Measurements from ENCODE around the gene UFSP2. TPM values are rescaled to one million over a fixed set of nuclear protein-coding genes. Genes with fewer than 3 reads are reported as not detected.
"Not testable (repeated sequence)": the region's sequence is repeated elsewhere in the genome, so short reads cannot be mapped to it uniquely, and the experiment has no call there.

UFSP2 gene
- total RNA-seq, 4 donors from 2014 or later = 36.3 to 56.5 (median 40.1) TPM

GRCh38 chr4:185370268-185370949, 55.4 kb downstream of the UFSP2 start:
- intact Hi-C loops (cut with DNase I; ENCODE audit: low total_unique reads) = no loop called here

GRCh38 chr4:185369731-185370130, 56.0 kb downstream of the UFSP2 start:
- intact Hi-C loops (cut with DNase I; ENCODE audit: low total_unique reads) (no loop called here), in situ Hi-C loops (cut with MboI; ENCODE audit: low sequenced_read_pairs in 4 of 4) (no loop called here)
- no peak for TF ChIP-seq CTCF (IDR thresholded peaks at IDR 0.05 in 4 of 5, conservative IDR thresholded peaks at IDR 0.05 in 1 of 5)
- no peak for TF ChIP-seq POLR2A (IDR thresholded peaks at IDR 0.05)
- Histone ChIP-seq H3K4me3 (no peak overlapping the region), H3K27me3 (no peaks in the 10 kb centered on the region), H3K27ac (no peak overlapping the region), H3K4me1 (no peaks in the 10 kb centered on the region), H3K9me3 (no peaks in the 10 kb centered on the region), H3K36me3 (peaks cover 0 to 21% of the 10 kb centered on the region in 2 donors)
- no peak for ATAC-seq
- no peak for DNase-seq

More at GRCh38 chr4:185370268-185370949, 55.4 kb downstream of the UFSP2 start:
- ATAC-seq (no peak), DNase-seq (no peak)
- no peak overlapping the region for H3K4me3 ChIP-seq
- in situ Hi-C loops (cut with MboI; ENCODE audit: low sequenced_read_pairs in 4 of 4) = no loop called here
- no peaks in the 10 kb centered on the region for H3K9me3 ChIP-seq
- TF ChIP-seq CTCF (IDR thresholded peaks at IDR 0.05 in 4 of 5, conservative IDR thresholded peaks at IDR 0.05 in 1 of 5) = no peak
- no peak for TF ChIP-seq POLR2A (IDR thresholded peaks at IDR 0.05)
- no peaks in the 10 kb centered on the region for H3K4me1 ChIP-seq
- peaks cover 0 to 21% of the 10 kb centered on the region in 2 donors for H3K36me3 ChIP-seq
- no peak overlapping the region for H3K27ac ChIP-seq
- H3K27me3 ChIP-seq = no peaks in the 10 kb centered on the region

GRCh38 chr4:185364886-185365285, 60.9 kb downstream of the UFSP2 start:
- TF ChIP-seq POLR2A (IDR thresholded peaks at IDR 0.05) (no peak), CTCF (IDR thresholded peaks at IDR 0.05 in 4 of 5, conservative IDR thresholded peaks at IDR 0.05 in 1 of 5) (no peak)
- Histone ChIP-seq H3K4me1 (no peaks in the 10 kb centered on the region), H3K36me3 (no peaks in the 10 kb centered on the region), H3K9me3 (no peaks in the 10 kb centered on the region), H3K27me3 (no peaks in the 10 kb centered on the region), H3K27ac (no peak overlapping the region), H3K4me3 (no peak overlapping the region)
- ATAC-seq (no peak), DNase-seq (no peak)
- intact Hi-C loops (cut with DNase I; ENCODE audit: low total_unique reads) = no loop called here
- in situ Hi-C loops (cut with MboI; ENCODE audit: low sequenced_read_pairs in 4 of 4) = no loop called here

GRCh38 chr4:185363251-185363650, 62.5 kb downstream of the UFSP2 start:
- H3K36me3 ChIP-seq = no peaks in the 10 kb centered on the region
- TF ChIP-seq CTCF (IDR thresholded peaks at IDR 0.05 in 4 of 5, conservative IDR thresholded peaks at IDR 0.05 in 1 of 5) (no peak), POLR2A (IDR thresholded peaks at IDR 0.05) (no peak)
- no peaks in the 10 kb centered on the region for H3K27me3 ChIP-seq
- no peak overlapping the region for H3K4me3 ChIP-seq
- peak overlapping the region in 1 of 4 donors; percentile 35 for H3K27ac ChIP-seq
- intact Hi-C loops (cut with DNase I; ENCODE audit: low total_unique reads) (no loop called here), in situ Hi-C loops (cut with MboI; ENCODE audit: low sequenced_read_pairs in 4 of 4) (no loop called here)
- no peak for DNase-seq
- H3K4me1 ChIP-seq = no peaks in the 10 kb centered on the region
- ATAC-seq = no peak
- no peaks in the 10 kb centered on the region for H3K9me3 ChIP-seq

GRCh38 chr4:185362570-185362969, 63.2 kb downstream of the UFSP2 start:
- H3K9me3 ChIP-seq; in situ Hi-C loops (cut with MboI; ENCODE audit: low sequenced_read_pairs in 4 of 4); H3K4me1 ChIP-seq; DNase-seq; H3K4me3 ChIP-seq; H3K36me3 ChIP-seq; H3K27me3 ChIP-seq; intact Hi-C loops (cut with DNase I; ENCODE audit: low total_unique reads); ATAC-seq: not testable (repeated sequence)
- H3K27ac ChIP-seq = peak overlapping the region in 1 of 4 donors; percentile 35

Data from gastrocnemius medialis (tissue), 4 donors.